GM23338 (cell line): Measurements from ENCODE around the gene JAZF1. TPM values are rescaled to one million over a fixed set of nuclear protein-coding genes. Genes with fewer than 3 reads are reported as not detected.

ENCODE experiments used
- ATAC-seq: fragments of 200-7000 bp; cut with Tn5 transposase; 3 replicates; pipeline ENCODE4 v1.9.1; 2020
- DNase-seq: peaks from one replicate; pipeline ENCODE4 v3.0.0-alpha.2; 2015; ENCODE audit warnings: low spot score
- H2AFZ ChIP-seq: fragments of 200-600 bp; sonication (generic); 2 replicates; pipeline ENCODE4 v1.8.0; 2016; ENCODE audit warnings: antibody characterized with exemption, mild to moderate bottlenecking, moderate library complexity
- H3F3A ChIP-seq: fragments of 200-600 bp; sonication (generic); replicated peaks from 2 replicates; pipeline ENCODE4 v1.8.0; 2017; ENCODE audit warnings: antibody characterized with exemption, mixed run types, low read depth
- H3K27ac ChIP-seq: fragments of 200-600 bp; sonication (generic); 2 replicates; pipeline ENCODE4 v1.6.1; 2016; ENCODE audit warnings: low read depth
- H3K27me3 ChIP-seq: fragments of 200-600 bp; sonication (generic); 2 replicates; pipeline ENCODE4 v1.8.0; 2016; ENCODE audit warnings: mild to moderate bottlenecking, mixed run types, moderate library complexity; ENCODE audit not compliant: insufficient read depth
- H3K36me3 ChIP-seq: fragments of 200-600 bp; sonication (generic); 2 replicates; pipeline ENCODE4 v1.8.0; 2016; ENCODE audit warnings: mild to moderate bottlenecking; ENCODE audit not compliant: insufficient read depth
- H3K4me1 ChIP-seq: fragments of 200-600 bp; sonication (generic); 2 replicates; pipeline ENCODE4 v1.8.0; 2016; ENCODE audit warnings: mild to moderate bottlenecking, moderate library complexity; ENCODE audit not compliant: insufficient read depth
- H3K4me2 ChIP-seq: fragments of 200-600 bp; sonication (generic); 2 replicates; pipeline ENCODE4 v1.7.1; 2017; ENCODE audit warnings: mixed run types
- H3K4me3 ChIP-seq: fragments of 200-600 bp; sonication (generic); 2 replicates; pipeline ENCODE4 v1.6.1; 2016; ENCODE audit warnings: mixed run types
- H3K79me2 ChIP-seq: fragments of 200-600 bp; sonication (generic); replicated peaks from 2 replicates; pipeline ENCODE4 v1.8.0; 2017; ENCODE audit warnings: mild to moderate bottlenecking; ENCODE audit not compliant: insufficient read depth
- H3K9me2 ChIP-seq: fragments of 200-600 bp; sonication (generic); 2 replicates; pipeline ENCODE4 v1.8.0; 2017; ENCODE audit not compliant: insufficient read depth
- H4K20me1 ChIP-seq: fragments of 200-600 bp; sonication (generic); replicated peaks from 2 replicates; pipeline ENCODE4 v1.8.0; 2017; ENCODE audit warnings: mild to moderate bottlenecking; ENCODE audit not compliant: insufficient read depth
- H3K27ac Mint-ChIP-seq: 2 replicates; pipeline ENCODE4 v1.8.0; 2020; ENCODE audit warnings: inconsistent platforms, mild to moderate bottlenecking, moderate library complexity, mixed read lengths
- H3K27me3 Mint-ChIP-seq: 3 replicates; pipeline ENCODE4 v1.8.0; 2022; ENCODE audit warnings: low read depth, mild to moderate bottlenecking, moderate library complexity, mixed read lengths, inconsistent platforms; ENCODE audit not compliant: insufficient read depth, poor library complexity
- H3K36me3 Mint-ChIP-seq: 3 replicates; pipeline ENCODE4 v1.8.0; 2021; ENCODE audit warnings: low read depth, mild to moderate bottlenecking, inconsistent platforms, moderate library complexity, mixed read lengths
- H3K4me1 Mint-ChIP-seq: 3 replicates; pipeline ENCODE4 v1.8.0; 2020; ENCODE audit warnings: mild to moderate bottlenecking, inconsistent platforms, mixed read lengths
- H3K4me3 Mint-ChIP-seq: 3 replicates; pipeline ENCODE4 v1.8.0; 2021; ENCODE audit warnings: moderate library complexity, mild to moderate bottlenecking, inconsistent platforms, mixed read lengths
- H3K9me3 Mint-ChIP-seq: 3 replicates; pipeline ENCODE4 v1.8.0; 2020; ENCODE audit warnings: moderate library complexity, mild to moderate bottlenecking, inconsistent platforms, mixed read lengths
- CREB1 ChIP-seq: fragments of 250-450 bp; sonication (Bioruptor Pico); IDR thresholded peaks from 2 replicates; pipeline ENCODE4 v1.5.0; 2020; ENCODE audit warnings: low read depth, mild to moderate bottlenecking, moderate library complexity
- CTCF ChIP-seq, 2 experiments: fragments of 200-600 bp in 1 of 2; sonication (generic) in 1 of 2; conservative IDR thresholded peaks; 2 replicates each; pipeline versions ENCODE4 v1.5.1 to v1.6.1; 2016 to 2017; ENCODE audit warnings: antibody characterized with exemption in 2 of 2, low read depth in 2 of 2, mild to moderate bottlenecking in 2 of 2, moderate library complexity in 1 of 2
- ETS1 ChIP-seq: IDR thresholded peaks from 2 replicates; pipeline ENCODE4 v1.6.1; 2016; ENCODE audit warnings: antibody characterized with exemption
- EZH2 ChIP-seq: fragments of 200-600 bp; sonication (generic); IDR thresholded peaks from one replicate; pipeline ENCODE4 v1.8.0; 2017; ENCODE audit warnings: antibody characterized with exemption, mild to moderate bottlenecking, low read depth; ENCODE audit not compliant: unreplicated experiment
- EZH2phosphoT487 ChIP-seq: fragments of 200-600 bp; sonication (generic); IDR thresholded peaks from one replicate; pipeline ENCODE4 v1.8.1; 2018; ENCODE audit warnings: antibody characterized with exemption; ENCODE audit not compliant: unreplicated experiment
- JUNB ChIP-seq: IDR thresholded peaks from one replicate; pipeline ENCODE4 v1.6.1; 2016; ENCODE audit warnings: antibody characterized with exemption; ENCODE audit not compliant: unreplicated experiment
- NANOG ChIP-seq: IDR thresholded peaks from 2 replicates; pipeline ENCODE4 v1.6.1; 2016; ENCODE audit warnings: antibody characterized with exemption, borderline replicate concordance
- POLR2AphosphoS5 ChIP-seq: IDR thresholded peaks from 2 replicates; pipeline ENCODE4 v1.6.1; 2016; ENCODE audit warnings: antibody characterized with exemption, low read depth
- REST ChIP-seq: IDR thresholded peaks from one replicate; pipeline ENCODE4 v1.6.1; 2018; ENCODE audit warnings: antibody characterized with exemption; ENCODE audit not compliant: unreplicated experiment
- STAT1 ChIP-seq: IDR thresholded peaks from one replicate; pipeline ENCODE4 v1.6.1; 2016; ENCODE audit warnings: antibody characterized with exemption; ENCODE audit not compliant: unreplicated experiment
- ZNF114 ChIP-seq: fragments of 250-450 bp; sonication (Bioruptor Pico); IDR thresholded peaks from 2 replicates; pipeline ENCODE4 v1.5.0; 2020; ENCODE audit warnings: mild to moderate bottlenecking, moderate library complexity
- ZNF331 ChIP-seq: fragments of 250-450 bp; sonication (Bioruptor Pico); IDR thresholded peaks from 2 replicates; pipeline ENCODE4 v1.5.0; 2020; ENCODE audit warnings: low read depth, mild to moderate bottlenecking, moderate library complexity
- ZNF462 ChIP-seq: fragments of 250-450 bp; sonication (Bioruptor Pico); IDR thresholded peaks from 2 replicates; pipeline ENCODE4 v1.5.0; 2020; ENCODE audit warnings: mild to moderate bottlenecking, moderate library complexity
- polyA plus RNA-seq: library from polyadenylated mRNA; unstranded; fragments of >200 nt; fragmentation: Nextera tagmentation; extraction: Ambion mirVana; gene quantifications from 2 replicates; pipeline ENCODE4 v1.2.1, GENCODE V29; 2016
- total RNA-seq: library from RNA; depleted of rRNA; stranded (reverse); fragments of >200 nt; shearing (Covaris generic); gene quantifications from 2 replicates; pipeline ENCODE4 v1.2.3, GENCODE V29; 2014

Gene JAZF1
- total and polyA plus RNA-seq, 2 experiments from 2014 or later, result 12.2 to 22.2 TPM

GRCh38 chr7:28008171-28008570, 172.4 kb downstream of the JAZF1 start:
- no peaks in the 10 kb centered on the region for H3F3A ChIP-seq
- no peaks in the 10 kb centered on the region for H3K36me3 Mint-ChIP-seq
- no peaks in the 10 kb centered on the region for H3K9me2 ChIP-seq
- H3K4me2 ChIP-seq, result no peak overlapping the region
- H3K27ac ChIP-seq, result no peak overlapping the region
- no peaks in the 10 kb centered on the region; the same call in 1 of the 2 replicates for H4K20me1 ChIP-seq
- H3K4me1 ChIP-seq, result no peaks in the 10 kb centered on the region
- H2AFZ ChIP-seq, result no peak overlapping the region
- H3K27ac Mint-ChIP-seq, result no peak overlapping the region
- DNase-seq, result no peak
- no peak overlapping the region for H3K4me3 ChIP-seq
- H3K9me3 Mint-ChIP-seq, result no peaks in the 10 kb centered on the region
- peaks cover 5% of the 10 kb centered on the region; the same call in 1 of the 2 replicates for H3K79me2 ChIP-seq
- no peak for TF ChIP-seq ZNF462 (CRISPR knock-in tag)
- no peak for TF ChIP-seq ETS1
- TF ChIP-seq ZNF114 (CRISPR knock-in tag), result no peak
- TF ChIP-seq ZNF331 (CRISPR knock-in tag), result no peak
- no peak for TF ChIP-seq POLR2AphosphoS5
- no peak for TF ChIP-seq STAT1
- TF ChIP-seq CTCF (conservative IDR thresholded peaks at IDR 0.05; ENCODE audit: low read depth in 2 of 2), result no peak
- no peak for TF ChIP-seq REST
- no peak for TF ChIP-seq EZH2phosphoT487
- TF ChIP-seq CREB1 (CRISPR knock-in tag), result no peak
- TF ChIP-seq EZH2, result no peak
- TF ChIP-seq JUNB, result no peak
- TF ChIP-seq NANOG, result no peak
- H3K27me3 ChIP-seq, result no peaks in the 10 kb centered on the region
- H3K36me3 ChIP-seq, result no peaks in the 10 kb centered on the region
- no peak overlapping the region for H3K4me3 Mint-ChIP-seq
- no peak for ATAC-seq
- H3K27me3 Mint-ChIP-seq, result no peaks in the 10 kb centered on the region
- no peaks in the 10 kb centered on the region for H3K4me1 Mint-ChIP-seq
